Mesendoderm (in vitro differentiated cells): ENCODE measurements around the gene IQGAP3.
"Not testable (repeated sequence)": the region's sequence is repeated elsewhere in the genome, so short reads cannot be mapped to it uniquely, and the experiment has no call there.

Experiments used
- DNase-seq: peaks from one replicate; pipeline ENCODE4 v3.0.0; 2013
- H2AK5ac ChIP-seq: 2 replicates; pipeline ENCODE4 v1.6.1; 2013; ENCODE audit warnings: low read length, inconsistent platforms
- H2BK120ac ChIP-seq: 2 replicates; pipeline ENCODE4 v1.6.1; 2013; ENCODE audit warnings: low read depth, mild to moderate bottlenecking, low read length, moderate library complexity, mixed read lengths
- H2BK15ac ChIP-seq: replicated peaks from 2 replicates; pipeline ENCODE4 v1.6.1; 2013; ENCODE audit warnings: low read depth, mild to moderate bottlenecking, moderate library complexity
- H2BK5ac ChIP-seq: 2 replicates; pipeline ENCODE4 v1.6.1; 2013; ENCODE audit warnings: low read length, inconsistent platforms
- H3K18ac ChIP-seq: 2 replicates; pipeline ENCODE4 v1.6.1; 2013; ENCODE audit warnings: mild to moderate bottlenecking, low read length, mixed read lengths
- H3K23ac ChIP-seq: one replicate; pipeline ENCODE4 v1.6.1; 2013; ENCODE audit warnings: low read length
- H3K27ac ChIP-seq: 2 replicates; pipeline ENCODE4 v1.5.1; 2013; ENCODE audit warnings: low read depth, mild to moderate bottlenecking, inconsistent platforms, low read length, moderate library complexity
- H3K27me3 ChIP-seq: 2 replicates; pipeline ENCODE4 v1.6.1; 2013; ENCODE audit warnings: low read length, control low read depth, mild to moderate bottlenecking, inconsistent platforms; ENCODE audit not compliant: insufficient read depth, poor library complexity
- H3K36me3 ChIP-seq: 2 replicates; pipeline ENCODE4 v1.6.1; 2013; ENCODE audit warnings: low read length, inconsistent platforms; ENCODE audit not compliant: control insufficient read depth, insufficient read depth
- H3K4ac ChIP-seq: one replicate; pipeline ENCODE4 v1.6.1; 2013; ENCODE audit warnings: low read depth, mild to moderate bottlenecking, low read length, moderate library complexity
- H3K4me1 ChIP-seq: 2 replicates; pipeline ENCODE4 v1.6.1; 2013; ENCODE audit warnings: low read depth, low read length, inconsistent platforms; ENCODE audit not compliant: control insufficient read depth
- H3K4me2 ChIP-seq: 2 replicates; pipeline ENCODE4 v1.6.1; 2013; ENCODE audit warnings: low read length
- H3K4me3 ChIP-seq: 2 replicates; pipeline ENCODE4 v1.5.1; 2013; ENCODE audit warnings: mild to moderate bottlenecking, low read length
- H3K56ac ChIP-seq: one replicate; pipeline ENCODE4 v1.6.1; 2013; ENCODE audit warnings: low read length
- H3K79me1 ChIP-seq: 2 replicates; pipeline ENCODE4 v1.6.1; 2013; ENCODE audit warnings: low read length, inconsistent platforms
- H3K79me2 ChIP-seq: 2 replicates; pipeline ENCODE4 v1.6.1; 2013; ENCODE audit warnings: mild to moderate bottlenecking, low read length; ENCODE audit not compliant: control insufficient read depth, insufficient read depth
- H3K9ac ChIP-seq: 2 replicates; pipeline ENCODE4 v1.6.1; 2013; ENCODE audit warnings: low read length, inconsistent platforms
- H4K5ac ChIP-seq: one replicate; pipeline ENCODE4 v1.6.1; 2013; ENCODE audit warnings: low read length
- H4K8ac ChIP-seq: one replicate; pipeline ENCODE4 v1.6.1; 2013; ENCODE audit warnings: low read depth, mild to moderate bottlenecking, control low read depth, low read length, moderate library complexity
- WGBS: extraction: QIAGEN DNeasy Blood & Tissue Kit; methylation state at CpG from one replicate; pipeline ENCODE4 v1.1.7; 2013; ENCODE audit warnings: low lambda C conversion rate, missing lambda C conversion rate; ENCODE audit not compliant: insufficient coverage; ENCODE audit errors: extremely low coverage; 5-methylcytosine and 5-hydroxymethylcytosine counted together

The IQGAP3 gene

DNA sequence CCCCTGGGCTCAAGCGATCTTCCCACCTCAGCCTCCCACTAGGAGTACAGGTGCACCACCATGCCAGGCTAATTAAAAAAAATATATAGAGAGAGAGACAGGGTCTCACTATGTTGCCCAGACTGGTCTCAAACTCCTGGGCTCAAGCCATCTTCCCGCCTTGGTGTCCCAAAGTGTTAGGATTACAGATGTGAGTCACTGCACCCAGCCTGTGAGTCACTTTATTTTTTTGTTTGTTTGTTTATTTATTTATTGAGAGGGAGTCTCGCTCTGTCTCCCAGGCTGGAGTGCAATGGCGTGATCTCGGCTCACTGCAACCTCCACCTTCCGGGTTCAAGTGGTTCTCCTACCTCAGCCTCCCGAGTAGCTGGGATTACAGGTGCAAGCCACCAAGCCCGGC lies 15.6 kb upstream of the IQGAP3 start:
- H3K27me3 ChIP-seq, DNase-seq, H4K8ac ChIP-seq, H3K4ac ChIP-seq, H2BK5ac ChIP-seq, H3K4me1 ChIP-seq, H3K56ac ChIP-seq, H3K9ac ChIP-seq, H3K79me2 ChIP-seq, H2BK120ac ChIP-seq, H3K36me3 ChIP-seq, H3K18ac ChIP-seq, H3K4me2 ChIP-seq, H3K23ac ChIP-seq, H3K4me3 ChIP-seq, H2BK15ac ChIP-seq, H3K79me1 ChIP-seq, H4K5ac ChIP-seq, H3K27ac ChIP-seq, H2AK5ac ChIP-seq: not testable (repeated sequence)
- no CpG with 5 or more reads among the region's 8 CpGs for WGBS

DNA sequence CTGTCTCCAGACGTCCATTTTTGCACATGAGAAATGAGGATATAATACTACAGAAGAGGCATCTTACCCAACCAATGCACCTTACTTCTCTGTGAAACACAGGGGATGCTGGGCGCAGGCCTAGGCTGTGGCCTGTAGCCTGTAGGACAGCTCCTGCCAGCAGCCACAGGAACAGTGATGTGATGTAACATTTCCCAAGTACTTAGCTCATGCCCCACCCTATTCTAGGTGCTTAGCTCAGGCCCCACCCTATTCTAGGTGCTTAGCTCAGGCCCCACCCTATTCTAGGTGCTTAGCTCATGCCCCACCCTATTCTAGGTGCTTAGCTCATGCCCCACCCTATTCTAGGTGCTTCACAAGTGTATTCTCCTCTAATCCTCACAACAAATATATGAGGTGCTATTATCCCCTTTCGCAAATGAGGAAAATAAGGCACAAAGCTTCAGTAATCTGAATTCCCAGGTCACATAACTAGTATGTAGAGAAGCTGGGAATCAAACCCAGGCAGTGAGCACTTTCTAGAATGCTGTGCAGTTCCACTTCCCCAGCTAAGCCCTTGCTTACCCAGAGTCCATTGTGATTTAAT lies 14.6 kb upstream of the IQGAP3 start:
- no peak overlapping the region for H3K23ac ChIP-seq
- H2BK120ac ChIP-seq, result no peak overlapping the region
- no peak overlapping the region for H3K4me2 ChIP-seq
- H3K27me3 ChIP-seq, result no peaks in the 10 kb centered on the region
- no peak overlapping the region for H4K8ac ChIP-seq
- no peak overlapping the region for H3K4ac ChIP-seq
- no peak overlapping the region for H3K27ac ChIP-seq
- no peak overlapping the region for H2BK5ac ChIP-seq
- no peak overlapping the region for H3K4me3 ChIP-seq
- no peak overlapping the region for H2BK15ac ChIP-seq
- peaks cover 1% of the 10 kb centered on the region for H3K4me1 ChIP-seq
- H3K79me2 ChIP-seq, result no peaks in the 10 kb centered on the region
- H3K36me3 ChIP-seq, result no peaks in the 10 kb centered on the region
- no peak overlapping the region for H3K9ac ChIP-seq
- no peak overlapping the region for H2AK5ac ChIP-seq
- no peaks in the 10 kb centered on the region for H3K79me1 ChIP-seq
- H4K5ac ChIP-seq, result no peak overlapping the region
- no peak overlapping the region for H3K56ac ChIP-seq
- WGBS, result no CpG with 5 or more reads among the region's 3 CpGs
- H3K18ac ChIP-seq, result no peak overlapping the region
- no peak for DNase-seq

DNA sequence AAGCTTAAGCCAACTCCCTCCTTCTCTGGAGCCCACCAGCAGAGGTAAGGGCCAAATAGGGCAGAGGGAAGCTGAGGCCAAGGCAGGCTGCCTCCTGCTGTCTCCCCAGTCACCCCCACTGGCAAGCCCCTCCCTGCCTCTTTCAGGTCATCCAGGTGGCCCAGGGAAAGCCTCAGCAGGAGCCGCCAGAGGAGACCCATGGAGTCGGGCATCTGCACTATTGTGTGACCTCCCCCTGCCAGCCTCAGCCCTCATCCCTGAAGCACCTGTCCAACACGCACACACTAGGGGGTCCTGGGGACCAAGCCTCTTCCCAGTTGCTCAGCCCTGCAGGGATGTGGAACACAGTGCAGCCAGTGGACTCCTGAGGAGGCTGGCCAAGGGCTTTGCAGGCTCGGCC lies 14.0 kb upstream of the IQGAP3 start:
- no peak overlapping the region for H3K18ac ChIP-seq
- H4K8ac ChIP-seq, result no peak overlapping the region
- no peak overlapping the region for H3K4me2 ChIP-seq
- H3K27ac ChIP-seq, result no peak overlapping the region
- H2BK120ac ChIP-seq, result no peak overlapping the region
- no peaks in the 10 kb centered on the region for H3K79me1 ChIP-seq
- H4K5ac ChIP-seq, result no peak overlapping the region
- H3K4me3 ChIP-seq, result no peak overlapping the region
- H3K36me3 ChIP-seq, result no peaks in the 10 kb centered on the region
- H3K56ac ChIP-seq, result no peak overlapping the region
- H2BK5ac ChIP-seq, result no peak overlapping the region
- H3K4me1 ChIP-seq, result peaks cover 1% of the 10 kb centered on the region
- no peak overlapping the region for H2BK15ac ChIP-seq
- no peak overlapping the region for H2AK5ac ChIP-seq
- no CpG with 5 or more reads among the region's 4 CpGs for WGBS
- H3K4ac ChIP-seq, result no peak overlapping the region
- no peaks in the 10 kb centered on the region for H3K27me3 ChIP-seq
- no peak for DNase-seq
- no peak overlapping the region for H3K9ac ChIP-seq
- no peaks in the 10 kb centered on the region for H3K79me2 ChIP-seq
- H3K23ac ChIP-seq, result no peak overlapping the region

DNA sequence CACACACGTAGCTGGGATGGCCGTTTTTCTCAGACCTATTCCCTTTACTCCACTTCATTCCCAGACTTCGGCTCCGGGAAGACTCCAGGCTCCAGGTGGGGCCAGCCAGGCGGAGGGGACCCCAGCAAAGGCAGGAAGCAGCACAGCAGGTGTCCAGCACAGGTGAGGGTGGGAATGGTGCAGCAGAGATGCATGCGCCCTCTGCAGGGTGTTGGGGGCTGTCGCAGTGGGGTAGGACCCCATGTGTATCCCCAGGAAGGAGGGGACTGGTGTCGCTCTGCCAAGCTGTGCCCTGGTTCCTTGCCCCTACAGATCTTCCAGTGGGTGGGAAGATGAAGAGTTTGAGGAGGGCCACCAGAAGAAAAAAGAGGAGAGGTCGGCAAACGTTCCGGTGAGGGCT lies 12.4 kb upstream of the IQGAP3 start:
- no peak overlapping the region for H4K8ac ChIP-seq
- H3K23ac ChIP-seq, result no peak overlapping the region
- no peak overlapping the region for H2BK15ac ChIP-seq
- H3K4me3 ChIP-seq, result no peak overlapping the region
- no peak overlapping the region for H2BK120ac ChIP-seq
- no peaks in the 10 kb centered on the region for H3K27me3 ChIP-seq
- no peak overlapping the region for H3K4me2 ChIP-seq
- no peaks in the 10 kb centered on the region for H3K79me1 ChIP-seq
- no peak overlapping the region for H3K4ac ChIP-seq
- no peak overlapping the region for H3K27ac ChIP-seq
- H3K18ac ChIP-seq, result no peak overlapping the region
- peaks cover 1% of the 10 kb centered on the region for H3K4me1 ChIP-seq
- no peak overlapping the region for H4K5ac ChIP-seq
- WGBS, result no CpG with 5 or more reads among the region's 11 CpGs
- peak; percentile 65 for DNase-seq
- no peak overlapping the region for H2AK5ac ChIP-seq
- H3K56ac ChIP-seq, result peak overlapping the region; percentile 0
- H2BK5ac ChIP-seq, result no peak overlapping the region
- no peaks in the 10 kb centered on the region for H3K79me2 ChIP-seq
- no peaks in the 10 kb centered on the region for H3K36me3 ChIP-seq
- no peak overlapping the region for H3K9ac ChIP-seq

DNA sequence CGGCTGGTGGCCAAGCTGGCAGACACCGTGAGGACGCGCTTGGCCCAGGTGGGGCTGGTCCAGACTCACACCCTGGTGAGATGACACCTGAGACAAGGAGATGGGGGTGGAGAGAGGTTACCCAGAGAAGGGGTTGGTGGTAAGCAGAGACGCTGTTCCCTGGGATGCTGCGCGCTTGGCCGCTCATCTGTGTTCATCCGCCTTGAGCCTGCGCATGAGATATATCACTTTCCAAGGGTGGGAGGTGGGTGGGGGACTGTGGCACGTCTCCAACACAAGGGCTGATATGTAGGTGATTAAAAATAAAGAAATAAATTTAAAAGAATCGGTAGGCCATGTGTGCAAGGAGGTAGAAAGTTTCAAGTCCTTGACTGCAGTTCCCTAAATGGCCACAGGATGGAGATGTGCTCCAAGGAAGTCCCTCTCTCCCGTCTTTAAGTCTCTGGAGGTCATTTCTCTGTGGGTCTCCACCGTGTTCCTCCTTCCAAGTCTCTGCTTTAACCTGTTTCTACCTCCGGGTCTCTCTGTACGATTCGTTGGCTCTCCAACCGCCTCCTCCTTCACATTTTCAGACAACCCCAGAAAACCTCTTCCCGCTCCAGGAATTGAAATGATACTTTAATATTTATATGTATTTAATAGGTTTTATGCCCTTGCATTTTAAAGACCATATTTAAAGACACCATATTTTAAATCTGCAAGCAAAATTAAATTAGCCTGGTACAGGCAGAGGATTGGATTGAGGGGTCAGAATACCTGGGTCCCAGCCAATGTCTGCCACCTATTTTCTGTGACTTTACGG lies 11.7 kb upstream of the IQGAP3 start:
- Histone ChIP-seq H3K79me1 (no peaks in the 10 kb centered on the region), H4K8ac (no peak overlapping the region), H2BK15ac (no peak overlapping the region), H3K56ac (peak overlapping the region; percentile 64), H3K79me2 (no peaks in the 10 kb centered on the region), H3K27ac (no peak overlapping the region), H3K23ac (no peak overlapping the region), H3K4me1 (peaks cover 1% of the 10 kb centered on the region), H3K36me3 (no peaks in the 10 kb centered on the region), H3K27me3 (no peaks in the 10 kb centered on the region), H3K4me2 (no peak overlapping the region), H3K4ac (no peak overlapping the region), H2BK5ac (no peak overlapping the region), H3K18ac (no peak overlapping the region), H4K5ac (no peak overlapping the region), H3K9ac (peak overlapping the region; percentile 41), H2BK120ac (no peak overlapping the region), H3K4me3 (no peak overlapping the region), H2AK5ac (no peak overlapping the region)
- DNase-seq, result peak; percentile 92
- no CpG with 5 or more reads among the region's 20 CpGs for WGBS
